ENCODE data around the gene ZNF69. TPM values are rescaled to one million over a fixed set of nuclear protein-coding genes. Genes with fewer than 3 reads are reported as not detected.
"Not testable (repeated sequence)": the region's sequence is repeated elsewhere in the genome, so short reads cannot be mapped to it uniquely, and the experiment has no call there.

The ZNF69 gene
- polyA plus RNA-seq, 1 donor from 2014 or later: 14.4 TPM

GRCh38 chr19:11847615-11848014 lies 40.0 kb upstream of the ZNF69 start:
- not testable (repeated sequence) for H3K79me2 ChIP-seq (replicated peaks; ENCODE audit: insufficient read depth, low read length); H3F3A ChIP-seq (ENCODE audit: insufficient read depth, low read length, poor library complexity, severe bottlenecking); H3K4me2 ChIP-seq (ENCODE audit: low read length); H3K36me3 ChIP-seq (ENCODE audit: insufficient read depth, low read length); H3K9me2 ChIP-seq (ENCODE audit: insufficient read depth, low read length); H3K9me3 ChIP-seq (ENCODE audit: low read length); H2AFZ ChIP-seq (ENCODE audit: low read depth, low read length); H3K9ac ChIP-seq (ENCODE audit: low read length); H4K20me1 ChIP-seq (ENCODE audit: insufficient read depth); H3K27me3 ChIP-seq (ENCODE audit: insufficient read depth, low read depth, low read length); H3K4me3 ChIP-seq (ENCODE audit: low read length); H3K27ac ChIP-seq (ENCODE audit: low read length)

GRCh38 chr19:11848200-11848593 lies 39.4 kb upstream of the ZNF69 start:
- Histone ChIP-seq H3K27me3 (ENCODE audit: insufficient read depth, low read depth, low read length) (no peaks in the 10 kb centered on the region), H3K79me2 (replicated peaks; ENCODE audit: insufficient read depth, low read length) (no peaks in the 10 kb centered on the region), H3K9ac (ENCODE audit: low read length) (no peak overlapping the region), H3K36me3 (ENCODE audit: insufficient read depth, low read length) (no peaks in the 10 kb centered on the region), H4K20me1 (ENCODE audit: insufficient read depth) (no peaks in the 10 kb centered on the region), H2AFZ (ENCODE audit: low read depth, low read length) (no peak overlapping the region), H3K27ac (ENCODE audit: low read length) (no peak overlapping the region), H3K4me2 (ENCODE audit: low read length) (no peak overlapping the region), H3K4me3 (ENCODE audit: low read length) (no peak overlapping the region), H3K9me3 (ENCODE audit: low read length) (no peaks in the 10 kb centered on the region), H3K9me2 (ENCODE audit: insufficient read depth, low read length) (no peaks in the 10 kb centered on the region), H3F3A (ENCODE audit: insufficient read depth, low read length, poor library complexity, severe bottlenecking) (no peaks in the 10 kb centered on the region)
- TF ChIP-seq, protein P1, sequence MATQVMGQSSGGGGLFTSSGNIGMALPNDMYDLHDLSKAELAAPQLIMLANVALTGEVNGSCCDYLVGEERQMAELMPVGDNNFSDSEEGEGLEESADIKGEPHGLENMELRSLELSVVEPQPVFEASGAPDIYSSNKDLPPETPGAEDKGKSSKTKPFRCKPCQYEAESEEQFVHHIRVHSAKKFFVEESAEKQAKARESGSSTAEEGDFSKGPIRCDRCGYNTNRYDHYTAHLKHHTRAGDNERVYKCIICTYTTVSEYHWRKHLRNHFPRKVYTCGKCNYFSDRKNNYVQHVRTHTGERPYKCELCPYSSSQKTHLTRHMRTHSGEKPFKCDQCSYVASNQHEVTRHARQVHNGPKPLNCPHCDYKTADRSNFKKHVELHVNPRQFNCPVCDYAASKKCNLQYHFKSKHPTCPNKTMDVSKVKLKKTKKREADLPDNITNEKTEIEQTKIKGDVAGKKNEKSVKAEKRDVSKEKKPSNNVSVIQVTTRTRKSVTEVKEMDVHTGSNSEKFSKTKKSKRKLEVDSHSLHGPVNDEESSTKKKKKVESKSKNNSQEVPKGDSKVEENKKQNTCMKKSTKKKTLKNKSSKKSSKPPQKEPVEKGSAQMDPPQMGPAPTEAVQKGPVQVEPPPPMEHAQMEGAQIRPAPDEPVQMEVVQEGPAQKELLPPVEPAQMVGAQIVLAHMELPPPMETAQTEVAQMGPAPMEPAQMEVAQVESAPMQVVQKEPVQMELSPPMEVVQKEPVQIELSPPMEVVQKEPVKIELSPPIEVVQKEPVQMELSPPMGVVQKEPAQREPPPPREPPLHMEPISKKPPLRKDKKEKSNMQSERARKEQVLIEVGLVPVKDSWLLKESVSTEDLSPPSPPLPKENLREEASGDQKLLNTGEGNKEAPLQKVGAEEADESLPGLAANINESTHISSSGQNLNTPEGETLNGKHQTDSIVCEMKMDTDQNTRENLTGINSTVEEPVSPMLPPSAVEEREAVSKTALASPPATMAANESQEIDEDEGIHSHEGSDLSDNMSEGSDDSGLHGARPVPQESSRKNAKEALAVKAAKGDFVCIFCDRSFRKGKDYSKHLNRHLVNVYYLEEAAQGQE (IDR thresholded peaks at IDR 0.05; ENCODE audit: borderline replicate concordance): no peak
- no peak for TF ChIP-seq MXI1 (conservative IDR thresholded peaks at IDR 0.05; ENCODE audit: poor library complexity, severe bottlenecking)
- no peak for TF ChIP-seq EZH2 (IDR thresholded peaks at IDR 0.05; ENCODE audit: borderline replicate concordance, insufficient read depth, low read length, poor library complexity, severe bottlenecking)
- TF ChIP-seq CTCF (IDR thresholded peaks at IDR 0.05; ENCODE audit: poor library complexity, severe bottlenecking): no peak
- TF ChIP-seq EP300 (conservative IDR thresholded peaks at IDR 0.05; ENCODE audit: poor library complexity, severe bottlenecking): no peak
- TF ChIP-seq TAF1 (IDR thresholded peaks at IDR 0.05; ENCODE audit: low read depth): no peak
- no peak for TF ChIP-seq RAD21 (conservative IDR thresholded peaks at IDR 0.05)
- no peak for TF ChIP-seq POLR2AphosphoS5 (IDR thresholded peaks at IDR 0.05)

Data from neural cell (in vitro differentiated cells).